LoVo (cell line): ENCODE measurements around the gene NPR3.
"Not testable (repeated sequence)": the region's sequence is repeated elsewhere in the genome, so short reads cannot be mapped to it uniquely, and the experiment has no call there.

Source experiments
- DNase-seq: peaks from one replicate; pipeline ENCODE4 v3.0.0-alpha.2; 2016; ENCODE audit warnings: low spot score

NPR3 gene

GRCh38 chr5:32767948-32768467 lies 56.9 kb downstream of the NPR3 start:
- DNase-seq: peak; percentile 14

- no peak for DNase-seq
Measured at GRCh38 chr5:32769711-32770110, 58.6 kb downstream of the NPR3 start.

GRCh38 chr5:32770444-32770843 lies 59.3 kb downstream of the NPR3 start:
- no peak for DNase-seq

GRCh38 chr5:32771037-32771436 lies 59.9 kb downstream of the NPR3 start:
- no peak for DNase-seq

GRCh38 chr5:32773944-32774343 lies 62.8 kb downstream of the NPR3 start:
- no peak for DNase-seq

GRCh38 chr5:32776200-32776599 lies 65.1 kb downstream of the NPR3 start:
- DNase-seq: no peak

- no peak for DNase-seq
Measured at GRCh38 chr5:32777222-32777621, 66.1 kb downstream of the NPR3 start.

GRCh38 chr5:32777733-32778132 lies 66.6 kb downstream of the NPR3 start:
- no peak for DNase-seq

GRCh38 chr5:32778403-32778802 lies 67.3 kb downstream of the NPR3 start:
- DNase-seq: no peak

GRCh38 chr5:32779754-32780415 lies 68.8 kb downstream of the NPR3 start:
- DNase-seq: no peak

GRCh38 chr5:32780508-32780919 lies 69.4 kb downstream of the NPR3 start:
- no peak for DNase-seq

GRCh38 chr5:32783661-32784060 lies 72.5 kb downstream of the NPR3 start:
- DNase-seq: no peak

GRCh38 chr5:32785611-32786254 lies 74.6 kb downstream of the NPR3 start:
- DNase-seq: no peak

GRCh38 chr5:32786311-32786710 lies 75.2 kb downstream of the NPR3 start:
- DNase-seq: no peak

GRCh38 chr5:32790411-32790951 lies 79.4 kb downstream of the NPR3 start:
- DNase-seq: no peak

- DNase-seq: no peak
Measured at GRCh38 chr5:32791536-32792243, 80.6 kb downstream of the NPR3 start.

GRCh38 chr5:32794086-32794485 lies 83.0 kb downstream of the NPR3 start:
- DNase-seq: no peak

- DNase-seq: no peak
Measured at GRCh38 chr5:32802764-32803163, 91.6 kb downstream of the NPR3 start.

- DNase-seq: no peak
Measured at GRCh38 chr5:32803656-32804055, 92.5 kb downstream of the NPR3 start.

- not testable (repeated sequence) for DNase-seq
Measured at GRCh38 chr5:32805462-32805861, 94.3 kb downstream of the NPR3 start.

GRCh38 chr5:32805971-32806638 lies 95.0 kb downstream of the NPR3 start:
- DNase-seq: no peak

- DNase-seq: no peak
Measured at GRCh38 chr5:32808783-32809182, 97.7 kb downstream of the NPR3 start.
